Esophagus mucosa (tissue), 1 donor: ENCODE data around the gene PEX26. TPM values are rescaled to one million over a fixed set of nuclear protein-coding genes. Genes with fewer than 3 reads are reported as not detected.
A peak's percentile ranks its signal among the peaks of the same experiment; 100 is the strongest.
"Not testable (repeated sequence)": the region's sequence is repeated elsewhere in the genome, so short reads cannot be mapped to it uniquely, and the experiment has no call there.

Source experiments
- ATAC-seq: fragments of 200-7000 bp; cut with Tn5 transposase; one replicate; pipeline ENCODE4 v1.9.1; 2020
- total RNA-seq: library from RNA; stranded (reverse); gene quantifications from one replicate; pipeline ENCODE4 v1.2.4, GENCODE V29; 2023
- donor health status: DM: yes; HTN: yes; CAD: no.

PEX26 gene
- total RNA-seq, 1 donor from 2014 or later = 28.8 TPM

DNA sequence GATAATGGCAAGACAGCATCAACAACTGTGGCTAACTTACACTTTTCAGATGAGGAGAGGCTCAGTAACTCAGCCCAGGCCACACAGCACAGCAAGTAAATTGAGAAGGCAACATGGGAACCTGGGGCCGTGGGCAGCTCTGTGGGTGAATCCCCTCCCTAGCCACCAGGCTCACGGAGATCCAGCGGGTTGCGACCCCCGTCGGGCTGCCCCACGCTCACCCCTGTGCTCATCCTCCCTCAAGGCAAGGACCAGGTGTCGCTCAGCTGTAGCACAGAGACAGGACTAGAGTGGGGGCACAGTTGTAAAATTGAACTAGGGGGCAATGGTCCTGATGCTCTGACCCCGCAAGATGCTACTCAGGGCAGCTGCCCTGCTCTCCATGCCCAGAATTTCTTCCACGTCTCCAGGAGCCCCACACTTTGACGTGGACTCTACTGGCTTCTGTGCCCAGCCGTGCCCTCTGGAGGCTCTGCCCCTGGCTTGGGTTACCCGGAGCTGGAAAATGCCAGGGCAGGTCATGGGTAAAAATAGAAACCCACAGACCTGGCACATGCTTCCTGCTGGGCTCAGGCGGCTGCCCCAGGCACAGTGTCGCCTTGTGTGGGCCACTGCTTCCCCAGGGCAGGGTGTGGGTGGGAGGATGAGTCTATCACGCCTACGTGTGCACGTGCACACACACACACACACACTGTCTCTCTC lies 41.8 kb downstream of the PEX26 start:
- ATAC-seq = no peak

DNA sequence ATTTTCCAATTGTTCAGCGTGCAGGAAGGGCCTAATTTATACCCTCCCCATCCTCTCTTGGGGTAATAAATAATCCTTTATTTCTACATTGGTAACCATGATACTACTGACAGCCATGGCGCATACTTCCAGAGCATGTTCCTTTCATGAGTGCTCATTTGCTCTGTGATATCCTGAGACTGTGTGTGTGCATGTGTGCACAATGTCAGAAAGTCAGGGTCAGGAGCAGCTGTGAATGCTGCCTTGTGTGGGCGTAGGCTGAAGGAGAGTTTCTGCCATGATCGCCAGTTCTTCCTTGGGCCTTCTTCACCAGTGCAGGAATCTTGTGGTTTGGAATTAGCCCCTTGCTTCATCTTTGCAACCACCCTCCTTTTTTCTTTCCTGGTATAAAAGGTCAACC lies 43.1 kb downstream of the PEX26 start:
- ATAC-seq = no peak

DNA sequence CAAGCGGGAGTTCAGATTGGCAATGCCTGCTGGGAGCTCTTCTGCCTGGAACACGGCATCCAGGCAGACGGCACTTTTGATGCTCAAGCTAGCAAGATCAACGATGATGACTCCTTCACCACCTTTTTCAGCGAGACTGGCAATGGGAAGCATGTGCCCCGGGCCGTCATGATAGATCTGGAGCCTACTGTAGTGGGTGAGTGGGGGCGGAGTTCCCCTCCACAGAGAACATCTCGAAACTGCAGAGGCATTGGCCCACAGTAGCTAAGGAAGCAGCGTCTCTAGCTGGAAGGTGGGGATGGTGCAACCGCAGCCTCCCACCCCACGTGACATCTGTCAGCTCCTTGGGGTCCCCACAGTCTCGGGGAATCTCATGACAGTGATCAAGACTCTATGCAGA lies 43.7 kb downstream of the PEX26 start:
- no peak for ATAC-seq

DNA sequence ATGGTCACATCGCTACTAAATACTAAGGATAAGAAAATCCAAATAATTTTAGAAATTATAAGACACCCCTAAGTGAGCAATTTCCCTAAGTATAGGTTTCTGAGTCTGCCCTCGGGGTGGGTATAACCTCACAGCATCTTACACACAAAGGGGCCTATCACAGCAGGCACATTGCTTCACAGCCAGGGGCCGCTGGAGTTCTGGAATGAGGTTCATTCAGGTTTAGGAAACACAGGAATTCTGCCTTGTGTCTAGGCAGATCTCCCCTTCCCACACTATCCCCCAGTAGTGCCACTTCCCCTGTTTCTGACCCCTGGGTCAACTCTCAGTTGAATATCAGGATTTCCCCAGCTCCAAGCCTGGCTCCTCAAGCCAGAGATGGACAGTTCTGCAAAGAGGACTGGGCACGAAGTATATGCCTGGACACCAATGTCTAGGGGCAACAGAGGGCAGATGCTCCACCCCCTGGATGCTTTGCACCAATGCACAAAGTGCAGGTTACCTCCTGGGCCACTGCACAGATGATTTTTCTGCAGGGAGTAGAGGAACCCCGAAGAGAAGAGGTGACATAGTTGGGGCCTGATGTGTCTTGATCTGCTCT lies 44.3 kb downstream of the PEX26 start:
- no peak for ATAC-seq

DNA sequence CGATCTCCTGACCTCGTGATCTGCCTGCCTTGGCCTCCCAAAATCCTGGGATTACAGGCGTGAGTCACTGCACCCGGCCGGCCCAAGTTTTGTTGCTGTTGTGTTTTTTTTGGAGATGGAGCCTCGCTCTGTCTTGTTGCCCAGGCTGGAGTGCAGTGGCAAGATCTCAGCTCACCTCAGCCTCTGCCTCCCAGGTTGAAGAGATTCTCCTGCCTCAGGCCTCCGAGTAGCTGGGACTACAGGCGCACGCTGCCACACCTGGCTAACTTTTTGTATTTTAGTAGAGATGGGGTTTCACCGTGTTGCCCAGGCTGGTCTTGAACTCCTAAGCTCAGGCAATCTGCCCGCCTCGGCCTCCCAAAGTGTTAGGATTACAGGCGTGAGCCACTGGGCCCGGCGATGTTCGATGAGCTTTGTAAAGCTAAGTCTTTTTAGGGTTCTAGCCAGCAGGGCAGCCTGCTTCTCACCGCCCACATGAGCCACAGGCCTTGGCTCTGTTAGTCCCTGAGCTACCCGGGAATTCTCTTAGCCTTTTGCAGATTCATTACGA lies 45.8 kb downstream of the PEX26 start:
- ATAC-seq = not testable (repeated sequence)

DNA sequence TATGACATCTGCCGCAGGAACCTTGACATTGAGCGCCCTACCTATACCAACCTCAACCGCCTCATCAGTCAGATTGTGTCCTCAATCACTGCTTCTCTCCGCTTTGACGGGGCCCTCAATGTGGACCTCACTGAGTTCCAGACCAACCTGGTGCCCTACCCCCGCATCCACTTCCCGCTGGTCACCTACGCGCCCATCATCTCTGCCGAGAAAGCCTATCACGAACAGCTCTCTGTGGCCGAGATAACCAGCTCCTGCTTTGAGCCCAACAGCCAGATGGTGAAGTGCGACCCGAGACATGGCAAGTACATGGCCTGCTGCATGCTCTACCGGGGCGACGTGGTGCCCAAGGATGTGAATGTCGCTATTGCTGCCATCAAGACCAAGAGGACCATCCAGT lies 48.8 kb downstream of the PEX26 start:
- no peak for ATAC-seq

DNA sequence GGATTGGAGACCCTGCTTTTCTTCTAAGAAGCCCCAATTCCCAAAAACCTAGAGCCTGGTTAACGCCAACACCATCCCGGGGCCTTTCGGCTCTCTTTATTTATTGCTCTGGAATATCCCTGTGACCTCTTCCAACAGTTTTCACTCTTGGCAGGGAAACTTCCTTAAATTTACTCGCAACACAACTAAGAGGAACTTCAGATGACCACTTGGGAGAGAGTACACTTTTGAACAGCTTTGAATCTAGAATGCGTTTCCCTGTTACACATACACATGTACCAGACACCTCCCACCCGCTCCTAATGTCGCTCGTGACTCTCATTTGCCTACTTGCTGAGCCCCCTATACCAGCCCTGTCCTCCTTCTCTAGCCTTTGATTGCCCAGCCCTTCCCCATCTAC lies 52.2 kb downstream of the PEX26 start:
- no peak for ATAC-seq

DNA sequence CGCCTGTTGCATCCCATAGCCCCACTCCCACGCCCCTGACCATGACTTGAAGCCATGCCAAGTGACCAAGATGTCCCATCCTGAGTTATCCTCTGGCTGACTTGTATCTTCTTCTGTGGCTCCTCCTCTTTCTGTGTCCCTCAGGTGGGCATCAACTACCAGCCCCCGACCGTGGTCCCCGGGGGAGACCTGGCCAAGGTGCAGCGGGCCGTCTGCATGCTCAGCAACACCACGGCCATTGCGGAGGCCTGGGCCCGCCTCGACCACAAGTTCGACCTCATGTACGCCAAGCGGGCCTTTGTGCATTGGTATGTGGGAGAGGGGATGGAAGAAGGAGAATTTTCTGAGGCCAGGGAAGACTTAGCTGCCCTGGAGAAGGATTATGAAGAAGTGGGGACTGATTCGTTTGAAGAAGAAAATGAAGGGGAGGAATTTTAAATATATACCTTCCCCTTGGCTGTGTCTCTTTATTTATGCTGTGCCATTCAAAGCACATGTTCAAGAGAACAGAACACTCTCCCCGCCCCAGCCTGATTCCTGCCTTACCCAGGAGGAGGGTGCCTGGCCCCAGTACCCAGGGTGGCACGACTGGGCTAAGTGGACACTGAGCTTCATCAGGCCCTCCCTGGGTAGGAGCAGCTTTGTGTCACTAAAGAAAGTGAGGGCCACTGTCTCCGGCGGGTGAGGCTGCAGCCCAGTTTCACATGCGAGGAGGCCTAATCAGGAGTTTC lies 53.1 kb downstream of the PEX26 start:
- ATAC-seq = no peak

DNA sequence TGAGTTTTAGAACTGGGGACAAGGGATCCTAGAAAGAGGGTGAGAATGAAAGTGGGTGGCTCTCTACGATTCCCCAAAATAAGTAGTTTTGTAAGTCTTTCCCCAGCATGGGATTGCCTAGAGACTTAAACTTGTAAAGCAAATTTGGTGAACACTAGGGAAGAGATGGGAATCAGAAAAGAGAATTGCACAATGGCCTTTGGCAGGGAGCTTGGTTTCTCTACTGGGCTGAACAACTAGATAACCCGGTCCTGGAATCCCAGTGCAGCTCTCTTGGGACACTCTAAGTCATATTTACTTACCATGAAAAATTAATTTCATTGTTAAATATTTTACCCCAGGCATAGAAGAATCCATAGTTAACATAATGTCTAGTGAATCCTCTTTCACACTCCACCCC lies 55.7 kb downstream of the PEX26 start:
- ATAC-seq = no peak

DNA sequence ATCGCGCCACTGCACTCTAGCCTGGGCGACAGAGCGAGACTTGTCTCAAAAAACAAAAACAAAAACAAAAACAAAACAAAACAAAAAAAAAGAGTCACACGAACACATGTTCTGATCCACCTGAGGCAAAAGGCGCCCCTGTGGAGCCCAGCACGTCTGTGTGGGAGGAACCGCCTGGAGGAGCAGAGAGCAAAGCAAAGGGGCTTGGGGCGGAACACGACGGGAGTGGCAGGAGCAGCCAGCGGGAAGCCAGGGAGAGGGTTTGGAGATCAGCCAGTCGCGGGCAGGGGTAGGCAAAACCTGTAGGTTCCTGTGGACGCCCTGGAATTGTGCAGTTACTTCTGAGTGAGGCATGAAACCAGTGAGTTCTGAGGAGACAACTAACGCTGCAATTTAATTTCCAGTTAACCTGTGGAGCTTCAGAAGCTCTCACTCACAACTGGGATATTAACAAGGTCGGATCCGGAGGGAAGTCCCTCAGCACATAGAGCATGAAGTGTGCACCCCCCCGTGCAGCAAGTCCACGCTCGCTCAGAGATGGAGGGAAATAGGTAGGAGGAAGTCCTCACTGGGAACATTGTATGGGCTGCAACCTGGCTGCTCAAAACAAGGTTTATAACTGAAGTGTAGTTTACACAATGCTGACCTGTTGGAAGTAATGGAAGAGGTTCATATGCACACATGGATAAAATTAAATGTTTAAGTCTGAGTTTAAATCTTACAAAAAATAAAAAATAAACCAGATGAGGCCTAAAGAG lies 59.0 kb downstream of the PEX26 start:
- no peak for ATAC-seq

DNA sequence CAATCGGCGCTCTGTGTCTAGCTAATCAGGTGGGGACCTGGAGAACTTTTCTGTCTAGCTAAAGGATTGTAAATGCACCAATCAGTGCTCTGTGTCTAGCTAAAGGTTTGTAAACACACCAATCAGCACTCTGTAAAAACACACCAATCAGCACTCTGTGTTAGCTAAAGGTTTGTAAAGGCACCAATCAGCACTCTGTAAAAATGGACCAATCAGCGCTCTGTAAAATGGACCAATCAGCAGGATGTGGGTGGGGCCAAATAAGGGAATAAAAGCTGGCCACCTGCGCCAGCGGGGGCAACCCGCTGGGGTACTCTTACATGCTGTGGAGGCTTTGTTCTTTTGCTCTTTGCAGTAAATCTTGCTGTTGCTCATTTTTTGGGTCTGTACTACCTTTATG lies 63.2 kb downstream of the PEX26 start:
- ATAC-seq = not testable (repeated sequence)

DNA sequence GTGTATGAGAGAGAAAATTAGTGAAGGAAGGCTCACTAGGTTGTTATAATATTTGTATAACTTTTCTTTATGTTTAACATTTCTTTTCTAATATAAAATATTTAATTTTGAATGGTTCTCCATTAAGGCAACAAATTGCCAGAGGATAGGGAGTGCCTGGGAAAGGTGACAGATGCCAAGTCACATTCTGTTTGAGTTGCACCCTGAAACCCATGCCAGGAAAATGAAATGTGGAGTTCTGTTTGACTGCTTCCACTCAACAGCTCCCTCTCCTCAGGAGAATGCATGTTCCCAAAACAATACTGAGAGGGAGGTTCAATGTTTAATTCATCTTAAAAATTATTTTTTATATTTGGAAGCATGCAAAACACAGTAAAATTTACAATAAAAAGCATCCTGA lies 66.3 kb downstream of the PEX26 start:
- no peak for ATAC-seq

DNA sequence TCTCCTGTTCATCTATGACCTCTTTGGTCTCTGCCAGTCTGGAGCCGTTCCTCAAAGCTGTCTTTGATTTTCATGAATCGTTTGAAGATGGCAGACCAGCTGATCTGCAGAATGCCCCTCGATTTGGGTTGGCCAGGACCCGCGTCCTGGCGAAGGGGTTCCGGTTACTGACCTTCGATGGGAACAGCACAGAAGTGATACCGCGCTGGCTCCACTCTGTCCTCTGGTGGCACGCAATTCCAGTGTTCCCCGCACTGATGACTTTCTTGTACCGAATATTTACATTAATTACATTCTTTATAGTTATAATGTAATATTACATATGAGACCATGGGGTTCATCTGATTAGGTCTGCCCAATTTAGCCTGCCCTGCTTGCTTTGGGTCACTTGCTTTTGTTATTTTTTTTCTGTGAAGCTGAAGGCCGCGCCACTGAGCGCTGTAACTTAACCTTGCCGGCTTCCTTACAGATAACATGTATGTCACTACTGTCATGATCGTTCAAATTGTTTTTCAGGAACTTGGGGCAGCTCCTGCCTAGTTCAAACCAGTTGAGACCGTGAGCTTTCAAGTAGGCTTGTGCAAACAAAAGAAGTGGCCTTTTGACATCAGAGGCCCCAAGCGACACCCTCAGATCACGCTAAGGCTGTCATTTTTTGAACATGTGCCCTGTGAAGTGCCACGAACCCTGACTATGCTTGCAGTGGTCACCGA lies 68.0 kb downstream of the PEX26 start:
- ATAC-seq = no peak

DNA sequence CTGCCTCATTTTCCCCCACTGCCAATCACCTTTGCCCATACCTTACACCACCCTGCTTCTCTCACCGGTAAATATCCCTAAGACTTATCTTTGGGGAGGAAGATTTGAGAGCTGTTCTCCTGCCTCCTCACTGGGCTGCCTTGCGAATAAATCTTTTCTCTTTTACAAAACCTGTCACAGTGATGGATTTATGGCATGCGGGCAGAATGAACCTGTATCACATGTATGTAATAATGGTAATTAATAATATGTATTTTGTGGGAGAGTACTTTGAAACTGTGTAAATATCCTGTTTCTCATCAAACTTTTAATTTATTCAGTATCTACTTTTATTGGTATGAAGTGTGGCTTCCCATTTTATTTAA lies 68.6 kb downstream of the PEX26 start:
- ATAC-seq = no peak

DNA sequence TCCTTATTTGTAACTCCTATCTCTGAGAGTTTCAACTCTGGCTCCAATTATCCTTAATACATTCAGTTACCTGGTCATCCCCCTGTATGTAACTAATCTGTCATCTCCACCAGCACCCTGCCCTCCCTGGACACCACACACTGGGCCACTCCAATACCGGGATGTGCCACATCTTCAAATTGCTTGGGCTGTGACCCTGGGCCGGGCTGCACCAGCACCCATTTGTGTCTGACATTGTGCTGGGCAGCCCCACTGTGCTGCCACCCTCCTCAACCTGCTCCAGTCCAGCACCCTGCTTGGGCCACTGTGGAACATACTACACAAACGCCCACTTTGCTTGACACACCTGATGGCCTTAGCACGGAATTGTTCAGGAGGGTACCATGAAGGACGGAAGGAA lies 70.0 kb downstream of the PEX26 start:
- no peak for ATAC-seq

DNA sequence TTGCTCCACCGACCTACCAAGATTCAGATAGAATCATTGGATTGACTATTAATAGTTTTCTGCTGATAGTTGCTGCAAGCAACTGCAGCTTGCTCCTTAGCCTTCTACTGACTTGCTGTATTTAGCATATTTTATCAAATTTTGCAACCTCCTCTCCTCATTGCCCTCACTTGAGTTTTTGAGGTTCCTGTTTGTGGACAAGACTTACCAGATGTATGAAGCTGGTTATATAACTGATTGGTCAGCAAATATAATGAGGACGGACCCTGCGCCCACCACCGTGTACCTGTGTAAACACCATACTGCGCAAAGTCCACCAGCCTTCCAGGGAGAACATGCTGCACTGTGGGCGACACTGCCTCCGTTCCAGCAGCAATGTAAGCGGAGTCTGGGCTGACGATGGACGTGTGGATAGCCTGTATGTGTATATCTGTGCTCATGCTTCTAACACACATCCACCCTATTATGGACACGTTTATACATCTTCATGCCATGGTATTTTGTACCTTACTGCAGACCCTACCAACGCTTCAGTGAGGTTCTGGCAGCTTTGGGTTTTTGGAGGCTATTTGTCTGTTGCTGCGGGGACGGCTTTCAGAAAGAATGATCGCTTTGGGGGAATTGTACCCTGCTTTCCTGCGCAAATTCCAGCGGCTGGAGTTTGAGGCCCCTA lies 70.6 kb downstream of the PEX26 start:
- no peak for ATAC-seq

DNA sequence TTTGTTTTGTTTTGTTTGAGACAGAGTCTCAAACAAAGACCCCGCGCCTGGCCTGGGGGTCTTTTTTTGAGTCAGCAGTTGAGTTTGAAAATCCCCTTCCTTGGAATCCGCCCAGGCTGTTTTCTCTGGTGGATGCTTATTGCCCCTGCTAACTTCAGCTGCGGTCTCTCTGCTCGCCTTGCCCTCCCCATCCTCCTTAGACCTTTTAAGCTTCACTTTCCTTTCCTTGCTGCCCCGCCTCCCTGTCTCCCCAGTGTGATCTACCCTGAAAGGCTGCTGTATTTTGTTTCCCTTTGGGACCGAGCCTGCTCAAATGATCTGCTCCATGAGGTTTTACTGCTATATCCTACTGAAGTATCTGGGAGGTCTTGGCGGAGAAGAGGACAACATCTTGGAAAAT lies 74.7 kb downstream of the PEX26 start:
- ATAC-seq = no peak

DNA sequence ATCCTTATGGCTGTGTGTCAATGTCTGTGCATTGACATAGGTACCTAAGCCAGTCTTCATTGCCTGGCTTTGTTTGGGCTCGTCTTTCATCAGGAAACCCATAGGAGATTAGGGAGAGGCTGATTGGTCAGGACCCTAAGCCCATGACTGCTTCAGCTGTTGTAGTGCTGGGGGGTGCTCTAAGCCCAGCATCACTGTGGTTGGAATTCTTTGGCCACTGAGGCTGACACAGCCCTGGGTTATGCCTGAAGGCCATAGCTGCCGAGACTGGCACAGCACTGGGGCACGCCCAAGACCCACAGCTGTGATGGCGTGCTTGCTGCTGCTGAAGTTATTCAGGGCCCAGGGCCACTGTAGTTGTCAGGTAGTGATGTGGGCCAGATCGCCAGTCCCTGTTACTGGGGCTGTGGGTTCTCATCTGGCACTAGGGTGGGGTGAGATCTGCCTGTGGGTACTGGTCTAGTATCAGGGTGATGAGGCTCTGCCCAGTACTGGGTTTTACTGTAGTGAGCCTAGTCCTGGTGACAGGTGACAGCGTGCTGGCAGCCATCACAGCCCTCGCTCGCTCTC lies 77.1 kb downstream of the PEX26 start:
- ATAC-seq = peak; percentile 12
